ENCODE data around the gene CHADL.

Gene CHADL

DNA sequence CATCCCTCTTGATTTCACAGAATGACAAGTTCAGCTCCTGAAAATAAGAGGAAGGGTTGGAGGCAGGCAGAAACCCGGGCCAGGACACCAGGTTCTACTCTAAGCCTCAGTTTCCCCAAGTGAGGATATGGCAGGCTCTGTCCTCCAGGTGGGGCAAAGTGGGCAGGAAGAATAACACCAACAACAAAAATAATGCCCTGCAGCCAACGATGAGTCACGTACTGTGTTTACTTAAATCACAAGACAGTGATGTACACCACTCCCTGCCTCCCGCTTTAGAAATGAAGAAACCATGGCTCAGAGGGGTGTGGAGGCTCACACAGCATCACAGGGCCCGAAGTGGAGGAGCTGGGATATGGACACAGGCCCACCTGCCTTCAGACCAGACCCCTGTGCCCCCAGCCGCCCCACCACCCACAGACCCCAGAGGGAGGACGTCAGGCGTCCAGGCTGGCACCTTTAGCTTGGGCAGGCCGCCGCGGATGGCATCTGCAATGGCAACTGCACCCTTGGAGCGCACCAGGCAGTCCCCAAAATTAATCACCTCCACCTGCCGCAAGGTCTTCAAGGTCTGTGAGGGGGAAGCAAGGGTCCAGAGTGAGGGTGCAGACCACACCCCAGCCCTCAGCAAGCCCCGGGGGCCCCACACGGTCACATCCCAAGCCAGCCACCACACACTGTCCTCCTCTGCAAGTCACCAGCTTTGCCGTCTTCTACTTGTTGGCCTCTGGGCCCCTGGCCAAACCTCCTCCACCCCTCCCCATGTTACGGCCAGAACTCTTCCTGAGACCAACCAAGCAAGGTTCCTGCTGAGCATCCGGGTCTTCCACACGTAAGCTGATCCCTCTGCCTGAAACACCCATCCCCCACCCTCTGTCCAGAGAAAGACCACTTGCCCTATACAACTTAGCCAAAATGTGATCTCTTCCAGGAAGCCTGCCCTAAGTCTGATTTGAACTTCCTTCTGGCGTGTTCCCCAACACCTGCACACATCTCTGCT lies 15.8 kb upstream of the CHADL start:
- FAIRE-seq, result no peak

DNA sequence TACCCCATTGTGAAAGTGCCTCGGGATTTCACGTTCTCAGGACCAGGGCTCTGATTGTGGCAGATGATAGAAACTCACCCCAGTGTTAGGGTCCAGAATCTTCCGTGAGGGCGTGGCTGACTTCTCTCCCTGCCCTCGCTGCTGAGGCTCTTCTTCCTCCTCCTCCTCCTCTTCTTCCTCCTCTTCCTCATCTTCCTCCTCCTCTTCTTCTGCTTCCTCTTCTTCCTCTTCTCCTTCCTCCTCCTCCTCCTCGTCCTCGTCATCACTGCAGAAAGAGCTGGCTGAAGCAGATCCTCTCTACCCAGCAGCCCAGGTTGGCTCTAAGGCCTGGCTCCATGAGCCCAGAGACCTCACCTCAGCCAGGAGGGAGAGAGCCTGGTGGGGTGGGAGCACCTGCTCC lies 13.5 kb upstream of the CHADL start:
- FAIRE-seq, result no peak

DNA sequence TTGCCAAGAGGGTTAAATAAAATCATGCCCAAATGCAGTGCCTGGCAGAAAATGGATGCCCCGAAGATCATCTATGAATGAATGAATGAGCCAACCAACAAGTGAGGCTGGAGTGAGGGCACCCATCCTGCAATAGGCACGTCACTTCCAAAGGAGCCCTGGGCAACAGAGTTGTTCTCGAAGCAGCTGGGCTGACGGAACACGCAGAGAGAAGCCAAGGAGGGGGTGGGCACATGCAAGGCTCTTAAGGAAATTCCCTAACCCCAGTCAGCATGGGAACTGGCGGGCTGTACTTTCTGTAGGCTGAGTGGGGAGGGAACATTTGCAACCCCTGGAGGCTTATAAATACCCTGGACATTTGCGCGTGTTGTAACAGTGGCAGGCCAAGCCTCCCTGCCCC lies 11.6 kb upstream of the CHADL start:
- no peak for FAIRE-seq

DNA sequence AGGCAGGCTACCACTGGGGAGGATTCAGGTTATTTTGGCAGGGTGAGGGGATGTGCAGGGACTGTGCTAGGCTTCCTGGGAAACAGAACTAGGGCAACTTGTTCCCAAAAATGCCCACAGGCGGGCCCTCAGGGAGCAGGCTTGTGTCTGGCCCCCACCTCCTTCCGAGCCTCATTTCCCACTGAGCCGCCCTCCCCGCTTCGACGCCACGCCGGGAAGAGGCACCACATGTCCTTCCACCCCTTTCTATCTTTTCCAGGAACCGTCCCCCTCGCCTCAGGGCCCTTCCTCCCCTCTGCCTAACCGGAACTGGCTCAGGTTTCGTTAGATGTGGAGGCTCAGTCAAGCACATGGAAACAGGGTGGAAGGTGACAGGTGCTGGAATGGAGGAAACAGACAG lies 9.4 kb upstream of the CHADL start:
- FAIRE-seq, result no peak

DNA sequence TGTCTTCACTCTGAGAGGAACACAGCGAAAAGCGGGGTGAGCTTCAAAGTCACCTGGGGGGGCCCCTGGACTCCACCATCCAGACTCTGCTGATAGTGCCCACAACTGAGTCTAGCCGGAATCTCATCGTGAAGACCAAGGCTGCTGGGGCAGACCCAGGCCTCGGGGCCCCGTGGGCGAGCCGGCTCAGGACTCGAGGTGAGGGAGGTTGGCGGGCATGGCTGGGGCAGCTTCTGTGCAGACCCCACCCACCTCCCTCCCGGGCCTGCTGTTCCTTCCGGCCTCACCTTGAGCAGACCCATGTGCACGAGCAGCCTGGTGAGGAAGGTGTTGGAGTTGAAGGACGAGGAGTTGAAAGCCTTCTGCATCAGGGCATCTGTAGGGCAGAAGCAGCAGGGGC lies 8.7 kb upstream of the CHADL start:
- no peak for FAIRE-seq

DNA sequence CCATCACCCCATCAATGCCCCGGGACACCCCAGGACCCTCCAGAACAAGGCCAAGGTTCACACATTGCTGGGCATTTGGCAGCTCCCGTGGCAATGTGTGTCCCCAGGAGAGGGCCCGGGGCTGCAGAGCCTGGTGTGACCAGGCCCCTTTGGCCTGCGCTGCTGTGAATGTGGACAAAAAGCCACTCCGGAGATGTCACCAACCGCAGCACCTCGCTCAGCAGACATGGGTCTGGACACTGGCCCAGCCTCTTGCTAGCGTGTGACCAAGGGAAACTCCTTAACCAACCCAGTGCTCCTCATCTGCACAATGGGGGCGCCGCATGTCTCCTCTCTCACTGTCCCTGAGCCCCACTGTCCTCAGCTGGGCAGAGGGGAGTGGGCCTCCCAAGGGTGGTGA lies 8.0 kb upstream of the CHADL start:
- FAIRE-seq, result no peak

DNA sequence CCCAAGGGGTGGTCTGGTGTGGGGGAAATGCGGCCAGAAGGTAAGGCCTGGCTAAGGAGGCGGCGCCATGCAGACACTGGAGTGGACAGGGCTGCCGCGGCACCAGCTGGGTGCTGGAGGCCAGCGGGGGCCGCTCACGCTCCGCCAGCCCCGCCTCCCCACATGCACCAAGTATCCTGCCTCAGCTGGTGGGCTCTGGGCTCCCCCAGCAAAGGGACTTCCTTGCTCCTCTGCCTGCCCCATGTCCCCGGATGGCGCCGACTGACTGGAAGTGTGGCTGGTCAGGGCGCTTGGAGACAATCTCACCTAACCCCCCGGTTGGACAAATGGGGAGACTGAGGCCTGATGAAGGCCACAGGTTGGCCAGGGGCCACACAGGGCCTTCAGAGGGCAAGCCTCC lies 7.6 kb upstream of the CHADL start:
- no peak for FAIRE-seq

DNA sequence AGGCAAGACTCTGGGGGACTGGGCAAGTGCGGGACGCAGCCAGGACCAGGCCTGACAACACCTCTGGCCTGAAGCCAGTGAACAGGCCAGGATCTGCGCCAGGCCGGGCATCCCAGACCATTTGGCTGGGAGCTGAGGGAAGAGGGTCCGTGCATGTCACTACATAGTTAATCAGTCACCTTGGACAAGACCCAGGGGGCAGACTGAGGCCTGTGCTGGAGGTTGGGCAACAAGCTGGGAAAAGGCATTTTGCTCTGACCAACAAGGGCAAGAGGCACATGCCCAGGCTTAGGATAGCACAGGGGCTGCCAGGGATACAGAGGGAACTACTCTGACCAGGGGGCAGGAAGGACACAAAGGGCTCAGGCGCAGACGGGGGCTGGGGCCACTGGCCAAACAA lies 7.0 kb upstream of the CHADL start:
- no peak for FAIRE-seq

DNA sequence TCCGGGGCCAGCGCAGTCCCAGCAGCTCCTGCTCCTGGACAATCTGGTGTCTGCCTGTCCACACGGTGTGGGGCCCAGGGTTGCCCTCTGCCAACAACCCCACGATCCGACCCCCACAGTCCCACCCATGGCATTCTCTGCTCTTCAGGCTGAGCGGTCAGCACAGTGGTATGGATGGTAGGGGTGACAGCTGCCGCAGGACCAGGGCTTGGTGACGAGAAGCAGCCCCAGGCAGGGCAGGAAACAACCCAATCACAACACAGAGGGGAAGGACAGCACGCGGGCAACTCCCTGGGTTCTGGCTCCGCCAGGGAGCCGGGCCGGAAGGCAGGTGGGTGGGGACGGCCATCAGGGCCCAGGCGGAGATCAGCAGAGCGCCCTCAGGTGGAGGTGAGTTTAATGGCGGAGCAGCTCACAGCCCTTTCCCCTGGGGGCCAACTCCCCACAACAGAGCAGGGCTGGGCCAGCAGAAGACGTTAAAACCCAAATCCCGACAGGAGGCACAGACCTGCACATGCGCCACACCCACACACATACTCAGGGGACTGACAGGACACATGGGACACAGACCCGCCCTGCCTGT lies 5.3 kb upstream of the CHADL start:
- no peak for FAIRE-seq

DNA sequence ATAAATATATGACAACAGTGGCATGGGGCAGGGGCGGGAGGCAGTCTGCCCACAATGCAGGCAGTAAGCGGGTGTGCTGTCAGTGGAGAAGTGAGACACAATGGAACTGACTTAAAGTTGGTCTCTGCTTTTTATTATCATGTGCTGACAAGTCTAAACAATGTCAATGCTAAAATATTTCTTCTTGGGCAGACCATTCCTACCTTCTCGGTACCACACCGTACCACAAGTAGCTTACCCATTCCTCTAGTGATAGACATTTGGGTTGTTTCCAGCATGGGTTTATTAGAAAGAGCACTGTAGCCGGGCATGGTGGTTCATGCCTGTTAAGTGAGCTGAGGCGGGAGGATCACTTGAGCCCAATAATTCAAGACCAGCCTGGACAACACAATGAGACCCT lies 2.6 kb upstream of the CHADL start:
- no peak for FAIRE-seq

DNA sequence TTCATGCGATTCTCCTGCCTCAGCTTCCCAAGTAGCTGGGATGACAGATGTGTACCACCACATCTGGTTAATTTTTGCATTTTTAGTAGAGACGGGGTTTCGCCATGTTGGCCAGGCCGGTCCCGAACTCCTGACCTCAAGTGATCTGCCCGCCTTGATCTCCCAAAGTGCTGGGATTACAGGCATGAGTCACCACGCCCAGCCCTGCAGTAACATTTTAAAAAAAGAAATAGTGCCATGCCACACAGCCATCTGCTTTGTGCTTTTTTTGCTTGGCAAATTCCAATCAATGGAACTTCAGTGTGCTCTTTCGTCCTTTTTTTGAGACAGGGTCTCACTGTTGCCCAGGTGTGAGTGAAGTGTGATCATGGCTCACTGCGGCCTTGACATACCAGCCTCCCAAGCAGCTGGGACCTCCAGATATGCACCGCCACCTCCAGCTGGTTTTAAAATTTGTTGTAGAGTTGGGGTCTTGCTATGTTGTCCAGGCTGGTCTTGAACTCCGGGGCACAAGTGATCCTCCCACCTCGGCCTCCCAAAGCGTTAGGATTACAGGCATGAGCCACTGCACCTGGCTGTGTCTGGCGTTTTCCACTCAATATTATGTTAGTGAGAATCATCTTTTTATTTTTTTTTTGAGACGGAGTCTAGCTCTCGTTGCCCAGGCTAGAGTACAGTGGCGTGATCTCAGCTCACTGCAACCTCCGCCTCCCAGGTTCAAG lies 1.8 kb upstream of the CHADL start:
- no peak for FAIRE-seq

DNA sequence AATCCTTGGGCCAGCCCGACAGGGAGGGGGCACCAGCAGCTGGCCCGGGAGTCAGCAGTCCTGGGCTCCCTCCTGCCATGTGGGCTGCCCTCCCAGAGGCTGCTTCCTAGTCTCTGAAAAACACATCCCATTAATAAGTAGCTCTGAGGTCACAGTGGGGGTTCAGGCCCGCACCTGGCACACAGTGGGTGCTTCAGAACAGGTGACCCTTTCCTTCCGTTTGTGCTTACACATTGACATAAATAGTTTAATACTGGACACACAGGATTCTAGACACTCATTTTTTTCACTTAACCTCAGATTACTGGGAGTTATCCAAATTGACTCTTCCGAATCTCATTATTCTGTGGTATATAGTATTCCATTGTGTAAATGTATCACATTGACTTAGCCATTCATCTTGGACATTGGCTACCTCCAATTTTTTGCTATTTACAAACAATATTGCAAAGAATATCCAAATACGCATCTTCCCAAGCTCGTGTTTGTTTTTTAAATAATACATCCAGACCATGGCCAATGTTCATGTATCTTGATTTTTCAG lies 474 bp upstream of the CHADL start:
- no peak for FAIRE-seq

DNA sequence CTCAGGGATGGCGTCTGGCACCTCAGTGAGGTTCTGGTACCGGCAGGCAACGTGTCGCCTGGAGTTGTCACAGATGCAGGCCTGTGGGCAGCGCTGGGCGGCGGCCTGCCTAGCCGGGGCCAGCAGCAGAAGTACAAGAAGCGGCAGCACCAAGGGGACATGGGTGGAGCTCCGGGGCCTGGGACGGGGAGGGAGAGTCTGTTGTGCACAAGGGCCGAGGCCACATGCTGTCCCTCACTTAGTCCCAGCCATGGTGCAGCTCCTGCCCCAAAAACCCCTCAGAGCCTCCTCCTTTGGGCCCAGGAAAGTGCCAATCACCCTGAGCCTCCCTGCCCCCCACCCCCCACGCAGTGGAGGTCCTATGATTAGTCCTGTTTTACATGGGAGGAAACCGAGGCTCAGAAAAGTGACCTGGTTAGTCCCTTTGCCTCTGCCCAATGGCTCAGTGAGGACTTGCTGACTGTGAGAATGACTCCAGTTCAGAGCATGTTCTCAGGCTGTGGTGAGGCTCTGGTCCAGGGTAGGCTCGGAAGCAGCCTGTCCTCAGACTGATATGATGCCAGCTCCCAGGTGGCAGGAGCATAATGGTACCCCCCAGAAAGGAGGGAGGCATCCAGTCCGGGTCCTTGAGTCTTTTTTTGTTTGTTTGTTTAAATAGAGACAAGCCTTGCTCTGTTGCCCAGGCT lies 1.1 kb downstream of the CHADL start:
- no peak for FAIRE-seq

DNA sequence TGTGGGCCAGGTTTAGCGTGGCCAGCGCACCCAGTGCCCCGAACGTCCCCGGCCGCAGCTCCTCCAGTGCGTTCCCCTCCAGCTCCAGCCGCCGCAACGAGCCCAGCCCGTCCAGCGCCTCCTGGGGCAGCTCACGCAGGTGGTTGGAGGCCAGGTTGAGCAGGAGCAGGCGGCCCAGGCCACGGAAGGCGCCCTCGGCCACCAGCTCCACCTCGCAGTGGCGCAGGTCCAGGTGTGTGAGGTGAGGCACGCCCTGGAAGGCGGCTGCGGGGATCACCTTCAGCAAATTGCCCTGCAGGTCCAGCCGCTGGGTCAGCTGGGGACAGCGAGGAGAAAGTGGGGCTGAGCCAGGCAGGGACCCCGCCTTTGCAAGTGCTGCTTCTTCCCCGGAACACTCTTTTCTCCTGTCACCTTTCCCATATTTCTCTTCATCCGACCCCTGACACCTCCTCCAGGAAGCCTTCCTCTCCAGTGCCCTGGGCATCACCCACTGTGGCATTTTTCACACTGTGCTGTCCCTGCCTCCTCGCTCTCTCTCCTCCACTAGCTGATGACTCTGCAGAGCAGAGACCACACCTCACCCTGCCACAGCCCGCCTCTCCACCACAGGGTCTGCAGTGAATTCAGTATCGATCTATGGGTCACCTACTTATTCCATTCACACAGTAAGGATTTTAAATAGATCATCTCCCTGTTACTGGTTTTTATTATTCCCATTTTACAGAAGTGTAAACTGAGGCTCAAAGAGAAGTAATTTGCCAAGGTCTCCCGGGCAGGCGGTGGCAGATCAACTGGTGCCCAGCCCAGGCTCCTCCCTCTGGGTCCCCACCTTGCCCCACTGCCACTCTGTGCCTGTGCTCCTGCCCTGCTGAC lies 1.9 kb downstream of the CHADL start:
- FAIRE-seq, result no peak

DNA sequence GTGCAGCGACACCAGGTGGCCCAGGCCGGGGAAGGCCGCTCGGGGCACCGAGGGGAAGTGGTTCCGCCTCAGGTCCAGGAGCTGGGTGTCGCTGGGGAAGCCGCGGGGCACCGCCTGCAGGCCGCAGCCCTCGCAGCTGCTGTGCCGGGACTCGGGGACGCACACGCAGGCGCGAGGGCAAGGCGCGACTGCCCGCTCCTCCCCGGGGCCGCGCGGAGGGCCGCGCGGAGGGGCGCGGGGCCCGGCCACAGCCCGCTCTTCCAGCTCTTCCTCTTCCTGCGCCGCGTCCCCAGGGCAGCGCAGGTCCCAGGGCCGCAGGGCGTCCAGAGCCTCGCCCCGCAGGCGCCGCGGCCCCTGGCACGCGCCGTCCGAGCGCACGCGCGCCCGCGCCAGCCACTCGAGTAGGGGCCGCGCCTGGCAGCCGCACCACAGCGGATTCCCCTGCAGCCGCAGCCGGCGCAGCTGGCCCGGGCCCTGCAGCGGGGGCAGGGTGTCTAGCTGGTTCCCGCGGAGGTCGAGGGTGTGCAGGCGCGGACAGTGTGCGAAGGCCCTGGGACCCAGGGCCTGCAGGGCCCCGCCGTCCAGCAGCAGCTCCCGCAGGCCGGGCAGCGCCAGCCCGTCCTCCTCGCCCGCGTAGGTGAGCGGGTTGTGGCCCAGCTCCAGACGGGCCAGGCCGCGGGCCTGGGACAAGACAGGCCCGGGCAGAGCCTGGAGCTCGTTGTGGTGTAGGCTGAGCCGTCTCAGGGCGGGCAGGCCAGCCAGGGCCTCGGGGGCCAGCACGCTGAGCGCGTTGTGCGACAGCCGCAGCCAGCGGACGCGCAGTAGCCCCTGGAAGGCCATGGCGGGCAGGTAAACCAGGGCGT lies 2.8 kb downstream of the CHADL start:
- no peak for FAIRE-seq

DNA sequence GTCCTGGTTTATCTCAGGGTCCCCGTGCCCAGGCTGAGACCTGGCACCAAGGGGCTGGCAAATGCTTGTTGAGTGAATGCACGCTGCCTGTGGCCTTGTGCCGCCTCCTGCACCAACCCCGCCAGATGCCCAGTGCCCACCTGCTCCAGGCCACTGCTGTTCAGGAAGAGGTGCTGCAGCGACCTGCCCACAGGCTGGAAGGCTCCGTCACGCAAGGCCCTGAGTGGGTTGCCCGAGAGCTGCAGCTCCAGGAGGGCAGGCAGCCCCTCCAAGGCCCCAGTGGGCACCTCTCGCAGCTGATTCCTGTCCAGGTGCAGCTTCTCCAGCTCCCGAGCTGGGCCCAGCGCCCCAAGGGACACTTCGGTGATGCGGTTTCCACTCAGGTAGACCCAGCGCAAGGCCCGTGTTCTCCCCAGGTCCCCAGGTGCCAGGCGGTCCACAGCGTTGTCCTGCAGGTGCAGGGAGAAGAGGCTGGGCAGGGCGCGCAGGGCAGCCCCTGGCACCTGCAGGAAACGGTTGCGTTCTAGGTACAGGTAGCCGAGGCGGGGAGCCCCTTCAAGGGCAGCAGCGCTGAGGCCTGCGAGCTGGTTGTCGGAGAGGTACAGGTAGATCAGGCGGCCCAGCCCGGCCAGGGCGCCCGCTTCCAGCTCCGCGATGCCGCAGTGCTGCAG lies 3.6 kb downstream of the CHADL start:
- no peak for FAIRE-seq

DNA sequence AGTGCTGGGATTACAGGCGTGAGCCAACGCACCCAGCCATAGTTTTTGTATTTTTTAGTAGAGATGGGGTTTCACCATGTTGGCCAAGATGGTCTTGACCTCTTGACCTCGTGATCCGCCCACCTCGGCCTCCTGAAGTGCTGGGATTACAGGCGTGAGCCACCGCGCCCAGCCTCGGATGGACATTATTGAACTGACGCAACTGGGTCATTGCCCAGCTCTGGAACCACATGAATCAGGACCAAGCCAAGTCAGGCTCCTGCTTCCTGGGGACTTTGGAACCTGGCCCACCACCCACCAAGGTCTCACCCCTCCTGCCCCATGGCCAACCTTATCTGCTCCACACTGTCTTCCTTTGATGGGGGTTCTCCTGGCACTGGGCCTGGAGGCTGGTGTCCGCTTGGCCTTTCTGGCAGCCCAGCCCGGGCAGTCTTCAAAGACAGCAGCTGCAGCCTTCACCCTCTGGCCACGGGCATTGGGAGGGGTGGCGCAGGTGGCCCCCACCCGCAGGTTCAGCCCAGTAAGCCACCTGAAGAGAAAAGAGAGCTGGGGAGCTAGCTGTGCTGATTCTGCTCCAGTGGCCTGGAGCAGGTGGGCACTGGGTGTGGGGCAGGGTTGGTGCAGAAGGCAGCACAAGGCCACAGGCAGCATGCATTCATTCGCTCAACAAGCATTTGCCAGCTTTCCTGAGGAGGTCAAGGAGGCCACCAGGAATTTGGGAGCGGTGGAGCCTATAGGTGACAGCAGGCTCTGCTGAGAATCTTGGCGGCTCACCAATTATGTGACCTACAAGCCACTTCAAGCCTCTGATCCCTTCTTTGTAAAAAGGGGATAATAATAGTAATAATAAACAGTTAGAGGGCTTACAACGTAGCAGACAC lies 5.7 kb downstream of the CHADL start:
- no peak for FAIRE-seq

DNA sequence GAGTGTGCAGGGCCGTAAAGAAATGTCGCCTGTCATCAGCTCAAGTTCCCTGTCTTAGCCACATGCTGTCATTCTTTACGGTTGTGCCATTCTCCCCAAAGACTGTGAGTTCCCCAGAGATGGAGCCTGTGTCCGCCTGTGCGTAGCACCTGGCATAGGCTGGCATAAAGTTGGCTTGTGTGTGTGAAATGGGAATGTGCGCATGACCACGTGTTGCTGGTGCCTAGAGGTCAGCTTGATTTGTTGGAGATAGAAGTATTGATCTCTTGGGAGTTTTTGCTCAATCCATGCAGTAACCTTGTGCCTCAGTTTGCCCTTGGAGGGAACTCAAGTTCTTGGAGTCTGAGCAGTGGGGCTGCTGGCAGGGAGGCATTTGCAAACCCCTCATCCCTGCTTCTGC lies 9.4 kb downstream of the CHADL start:
- no peak for FAIRE-seq

DNA sequence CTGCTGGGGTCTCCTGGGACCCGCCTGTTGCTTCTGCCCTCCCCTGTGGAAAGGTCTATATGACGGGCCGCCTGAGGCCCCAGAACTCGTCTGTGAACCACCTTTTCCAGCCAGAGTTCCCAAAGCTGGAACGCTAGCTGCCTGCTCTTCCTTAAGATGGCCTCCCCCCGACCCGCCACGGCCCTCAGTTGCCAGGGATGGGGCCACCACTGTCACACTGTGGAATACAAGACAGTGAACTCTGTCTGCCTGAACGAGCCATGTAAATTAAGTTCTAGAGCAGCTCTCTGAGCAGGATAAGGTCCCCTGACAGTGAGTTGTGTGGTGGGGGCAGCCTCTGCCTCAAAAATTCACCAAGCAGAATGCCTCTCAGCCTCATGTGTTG lies 10.3 kb downstream of the CHADL start:
- FAIRE-seq, result no peak

Data from TTC549 (cell line).